OCI-LY7 (cell line): ENCODE measurements around the gene SEC61A2.

Source experiments
- EZH2phosphoT487 ChIP-seq: fragments of 200-600 bp; sonication (generic); IDR thresholded peaks from 2 replicates; pipeline ENCODE4 v1.6.1; 2018; ENCODE audit warnings: low read depth, borderline replicate concordance, mild to moderate bottlenecking, mixed run types, antibody characterized with exemption, low read length, moderate library complexity, mixed read lengths
- TF ChIP-seq, protein P1 (sequence below): fragments of 200-600 bp; sonication (generic); conservative IDR thresholded peaks from 2 replicates; pipeline ENCODE4 v1.5.1; 2014; ENCODE audit warnings: mild to moderate bottlenecking, antibody characterized with exemption, low read length, moderate library complexity, mixed read lengths

- TF ChIP-seq, protein P1, sequence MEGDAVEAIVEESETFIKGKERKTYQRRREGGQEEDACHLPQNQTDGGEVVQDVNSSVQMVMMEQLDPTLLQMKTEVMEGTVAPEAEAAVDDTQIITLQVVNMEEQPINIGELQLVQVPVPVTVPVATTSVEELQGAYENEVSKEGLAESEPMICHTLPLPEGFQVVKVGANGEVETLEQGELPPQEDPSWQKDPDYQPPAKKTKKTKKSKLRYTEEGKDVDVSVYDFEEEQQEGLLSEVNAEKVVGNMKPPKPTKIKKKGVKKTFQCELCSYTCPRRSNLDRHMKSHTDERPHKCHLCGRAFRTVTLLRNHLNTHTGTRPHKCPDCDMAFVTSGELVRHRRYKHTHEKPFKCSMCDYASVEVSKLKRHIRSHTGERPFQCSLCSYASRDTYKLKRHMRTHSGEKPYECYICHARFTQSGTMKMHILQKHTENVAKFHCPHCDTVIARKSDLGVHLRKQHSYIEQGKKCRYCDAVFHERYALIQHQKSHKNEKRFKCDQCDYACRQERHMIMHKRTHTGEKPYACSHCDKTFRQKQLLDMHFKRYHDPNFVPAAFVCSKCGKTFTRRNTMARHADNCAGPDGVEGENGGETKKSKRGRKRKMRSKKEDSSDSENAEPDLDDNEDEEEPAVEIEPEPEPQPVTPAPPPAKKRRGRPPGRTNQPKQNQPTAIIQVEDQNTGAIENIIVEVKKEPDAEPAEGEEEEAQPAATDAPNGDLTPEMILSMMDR = no peak
- TF ChIP-seq EZH2phosphoT487 = no peak
Measured at GRCh38 chr10:12135631-12136030, 6.2 kb downstream of the SEC61A2 start.
